ENCODE measurements around the gene FRMD4A.

Gene FRMD4A

GRCh38 chr10:14330388-14331061, at the start of gene FRMD4A:
Gene FRMD4A (minus strand): TSS chr10:14330924.
- no peak for DNase-seq

GRCh38 chr10:14379556-14380280, 49.0 kb upstream of the FRMD4A start:
- no peak for DNase-seq

GRCh38 chr10:14378387-14378960, 47.8 kb upstream of the FRMD4A start:
- no peak for DNase-seq

DNA sequence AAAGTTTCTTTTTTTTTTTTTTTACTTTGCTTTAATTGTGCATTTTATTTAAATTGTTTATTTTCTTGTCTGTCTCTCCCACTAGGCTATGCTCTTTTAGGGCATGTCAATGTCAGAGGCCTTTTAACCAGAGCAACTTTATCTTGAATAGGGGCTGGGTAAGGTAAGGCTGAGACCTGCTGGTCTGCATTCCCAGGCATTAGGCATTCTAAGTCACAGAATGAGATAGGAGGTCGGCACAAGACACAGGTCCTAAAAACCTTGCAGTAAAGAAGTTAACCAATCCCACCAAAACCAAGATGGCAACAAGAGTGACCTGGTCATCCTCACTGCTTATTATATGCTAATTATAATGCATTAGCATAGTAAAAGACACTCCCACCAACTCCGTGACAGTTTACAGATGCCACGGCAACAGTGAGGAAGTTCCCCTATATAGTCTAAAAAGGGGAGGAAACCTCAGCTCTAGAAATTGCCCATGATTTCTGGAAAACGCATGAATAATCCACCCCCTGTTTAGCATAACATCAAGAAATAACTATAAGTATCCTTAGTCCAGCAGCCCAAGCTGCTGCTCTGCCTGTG, 47.0 kb upstream of the FRMD4A start:
- DNase-seq = no peak

DNA sequence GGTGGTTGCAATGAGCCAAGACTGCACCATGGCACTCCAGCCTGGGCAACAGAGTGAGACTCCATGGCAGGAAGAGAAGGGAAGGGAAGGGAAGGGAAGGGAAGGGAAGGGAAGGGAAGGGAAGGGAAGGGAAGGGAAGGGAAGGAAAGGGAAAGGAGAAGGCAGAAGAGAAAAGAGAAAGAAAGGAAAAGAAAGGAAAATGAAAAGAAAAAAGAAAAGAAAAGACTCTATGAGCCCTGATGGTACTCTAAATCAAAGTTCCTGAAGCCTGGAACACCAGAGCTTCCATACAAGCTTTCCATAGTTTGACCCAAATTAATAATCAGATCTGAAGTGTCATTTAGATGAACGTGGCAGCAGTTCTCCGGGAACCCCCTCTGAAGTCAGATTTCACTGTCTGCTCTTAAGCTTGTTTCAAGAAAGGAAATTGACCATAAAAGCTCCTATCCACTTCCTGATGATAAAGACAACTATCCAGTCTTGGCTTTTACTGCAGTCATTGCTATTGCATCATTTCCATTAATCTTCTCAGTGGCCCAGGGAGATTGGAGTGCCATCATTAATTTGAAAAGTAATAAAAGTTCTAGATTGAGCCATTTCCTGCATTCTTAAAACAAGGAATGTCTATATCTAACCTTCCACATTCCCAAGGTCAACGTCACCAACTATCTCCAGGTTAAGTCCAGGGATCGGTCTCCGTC, 44.2 kb upstream of the FRMD4A start:
- no peak for DNase-seq

DNA sequence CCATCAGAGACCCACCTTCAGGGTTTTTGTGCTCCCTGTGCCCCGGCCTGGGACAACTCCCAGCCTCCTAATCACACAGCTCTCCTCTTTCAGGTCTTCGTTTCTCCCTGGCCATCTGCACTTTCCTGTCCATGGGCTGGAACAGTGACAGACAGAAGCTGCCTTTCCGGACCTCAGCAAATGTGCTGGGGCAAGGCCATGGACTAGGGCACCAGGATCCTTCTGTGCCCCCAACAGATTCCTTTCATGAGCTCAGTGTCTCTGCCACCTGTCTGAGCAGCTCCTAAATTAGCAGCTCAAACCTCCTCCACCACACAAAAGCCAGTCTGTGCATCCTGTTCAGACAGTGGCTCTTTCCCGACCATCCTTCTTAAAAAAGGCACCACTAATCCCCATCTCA, 41.9 kb upstream of the FRMD4A start:
- no peak for DNase-seq

GRCh38 chr10:14371581-14371980, 40.9 kb upstream of the FRMD4A start:
- DNase-seq = no peak

GRCh38 chr10:14370894-14371293, 40.2 kb upstream of the FRMD4A start:
- no peak for DNase-seq

- DNase-seq = no peak
Measured at GRCh38 chr10:14369906-14370305, 39.2 kb upstream of the FRMD4A start.

- no peak for DNase-seq
Measured at GRCh38 chr10:14366760-14367159, 36.0 kb upstream of the FRMD4A start.

- no peak for DNase-seq
Measured at GRCh38 chr10:14365266-14365665, 34.5 kb upstream of the FRMD4A start.

GRCh38 chr10:14362104-14362503, 31.4 kb upstream of the FRMD4A start:
- no peak for DNase-seq

DNA sequence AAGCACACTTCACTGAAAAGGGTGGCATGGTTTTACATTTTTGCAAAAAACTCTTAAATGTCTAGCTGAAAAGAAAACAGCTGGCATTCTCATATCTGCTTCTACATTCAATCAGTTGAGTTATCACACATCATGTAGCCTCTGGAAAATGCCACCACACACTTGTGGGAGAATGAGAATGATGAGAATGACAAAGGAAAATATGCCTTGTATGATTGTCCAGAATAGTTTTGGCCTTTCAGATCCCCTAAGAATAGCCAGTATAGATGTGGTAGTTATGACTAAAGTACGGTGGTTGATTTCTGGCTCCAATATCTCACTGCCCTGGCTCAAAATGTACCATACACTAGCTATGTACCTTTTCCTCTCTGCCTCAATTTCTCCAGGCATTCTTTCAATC, 30.2 kb upstream of the FRMD4A start:
- DNase-seq = no peak

GRCh38 chr10:14360515-14360914, 29.8 kb upstream of the FRMD4A start:
- no peak for DNase-seq

DNA sequence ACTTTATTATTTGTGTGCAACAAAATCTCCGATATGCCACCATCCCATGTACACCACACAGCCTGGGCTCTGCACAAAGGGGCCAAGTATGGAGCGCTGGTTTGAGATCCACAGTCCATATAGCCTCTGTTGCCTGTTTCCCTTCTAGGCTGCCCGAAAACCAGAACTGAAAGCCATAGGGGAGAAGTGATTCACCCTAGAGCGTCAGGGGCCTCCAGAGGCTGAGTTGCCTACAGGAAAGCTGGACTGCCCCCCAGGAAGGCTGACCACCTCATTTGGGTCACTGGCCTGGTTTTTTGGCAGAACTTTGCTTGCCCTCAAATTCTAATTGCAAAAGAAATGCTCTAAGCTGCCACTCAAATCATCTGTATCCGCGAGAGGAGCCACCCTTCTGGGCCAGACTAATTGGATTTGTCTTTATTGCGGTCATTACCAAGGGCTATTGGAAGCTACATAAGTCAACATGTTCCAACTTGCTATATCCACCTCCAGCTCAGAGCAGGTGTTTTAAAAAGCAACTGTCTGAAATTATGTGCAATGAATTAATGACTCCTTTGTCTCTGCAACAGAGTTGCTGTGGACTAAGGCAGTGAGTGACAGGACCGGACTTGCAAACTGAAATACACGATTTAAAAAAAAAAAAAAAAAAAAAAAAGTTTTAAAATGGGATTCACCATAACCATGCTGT, 28.3 kb upstream of the FRMD4A start:
- no peak for DNase-seq

GRCh38 chr10:14356921-14357320, 26.2 kb upstream of the FRMD4A start:
- no peak for DNase-seq

DNA sequence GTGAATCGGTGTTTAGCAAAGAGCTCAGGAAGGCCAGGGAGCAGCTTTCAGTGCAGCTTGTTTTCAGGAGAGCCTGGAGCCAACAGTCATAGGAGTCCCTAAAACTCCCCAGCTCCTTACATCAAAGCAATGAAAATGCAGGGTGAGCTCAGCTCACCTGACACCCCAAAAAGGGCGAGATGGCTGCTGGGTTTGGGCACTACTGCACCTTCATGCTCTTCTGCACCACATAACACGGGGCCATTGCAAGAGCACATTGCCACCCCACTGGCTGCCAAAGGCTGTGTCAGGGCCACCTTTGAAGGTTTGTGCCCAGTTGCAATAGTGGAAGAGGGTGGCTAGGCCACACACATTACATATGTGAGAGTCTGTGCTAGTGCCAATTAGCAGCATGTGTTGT, 25.0 kb upstream of the FRMD4A start:
- DNase-seq = no peak

DNA sequence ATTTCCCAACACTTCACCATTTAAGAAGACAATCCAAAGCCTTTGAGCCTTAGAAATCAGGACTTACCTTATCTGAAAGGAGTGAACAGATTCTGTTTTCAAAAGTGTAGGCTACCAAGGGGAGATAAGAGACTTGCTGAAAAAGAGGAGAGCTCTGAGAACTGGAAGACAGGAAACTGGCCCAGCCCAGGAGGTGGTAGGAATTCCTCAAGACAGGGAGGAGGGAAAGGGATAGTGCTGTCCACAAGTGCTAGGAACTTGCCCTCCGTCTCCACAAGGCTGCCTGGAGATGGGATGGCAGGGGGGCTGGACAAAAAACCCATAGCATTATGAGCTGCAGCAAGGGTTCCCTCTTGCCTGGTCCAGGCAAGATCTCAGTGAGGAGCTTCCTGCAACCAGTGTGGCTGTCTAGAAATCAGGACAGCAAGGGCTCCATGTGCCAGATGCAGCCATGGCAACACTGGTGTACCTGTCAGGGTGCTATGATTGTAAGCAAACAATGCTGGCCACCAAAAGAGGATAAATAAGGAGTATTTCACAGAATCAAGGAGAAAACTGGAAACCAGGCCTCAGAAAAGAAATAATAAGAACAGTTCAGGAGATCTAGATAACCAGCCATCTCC, 22.7 kb upstream of the FRMD4A start:
- no peak for DNase-seq

DNA sequence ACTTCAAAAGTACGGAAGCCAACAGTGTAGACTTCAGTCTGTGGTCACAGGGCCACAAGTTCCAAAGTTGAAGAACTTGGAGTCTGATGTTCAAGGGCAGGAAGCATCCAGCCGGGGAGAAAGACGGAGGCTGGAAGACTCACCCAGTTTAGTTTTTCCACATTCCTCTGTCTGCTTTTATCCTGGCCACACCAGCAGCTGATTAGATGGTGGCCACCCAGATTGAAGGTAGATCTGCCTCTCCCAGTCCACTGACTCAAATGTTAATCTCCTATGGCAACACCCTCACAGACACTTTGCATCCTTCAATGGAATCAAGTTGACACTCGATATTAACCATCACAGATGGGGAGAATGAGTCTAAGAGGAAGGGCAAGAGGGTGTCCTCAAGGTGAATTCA, 19.3 kb upstream of the FRMD4A start:
- no peak for DNase-seq

GRCh38 chr10:14349081-14349480, 18.4 kb upstream of the FRMD4A start:
- no peak for DNase-seq

DNA sequence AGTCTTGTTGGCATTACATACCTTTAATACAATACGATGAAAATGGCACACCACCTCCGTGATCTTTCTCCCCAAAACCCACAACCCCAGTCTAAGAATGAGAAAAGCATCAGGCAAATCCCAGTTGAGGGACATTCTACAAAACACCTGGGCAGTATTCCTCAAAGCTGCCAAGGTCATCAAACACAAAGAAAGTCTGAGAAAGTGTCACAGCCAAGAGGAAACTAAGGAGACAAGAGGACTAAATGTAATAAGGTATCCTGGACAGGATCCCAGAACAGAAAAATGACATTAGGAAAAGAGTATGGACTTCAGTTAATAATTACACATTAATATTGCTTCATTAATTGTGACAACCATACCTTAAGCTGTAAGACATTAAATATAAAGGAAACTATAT, 14.5 kb upstream of the FRMD4A start:
- DNase-seq = no peak

- no peak for DNase-seq
Measured at GRCh38 chr10:14340051-14340744, 9.5 kb upstream of the FRMD4A start.
